K562 (cell line): ENCODE results near the gene NCF2.

Source experiments
- ASH1L ChIP-seq: fragments of 450-650 bp; IDR thresholded peaks from 2 replicates; pipeline ENCODE4 v1.6.1; 2018; ENCODE audit warnings: borderline replicate concordance, mild to moderate bottlenecking, low read depth; ENCODE audit not compliant: partially characterized antibody
- EP300 ChIP-seq: IDR thresholded peaks from 2 replicates; pipeline ENCODE4 v1.6.1; 2012; ENCODE audit warnings: low read length, improper control_type of control experiment
- MBD2 ChIP-seq: sonication (generic); IDR thresholded peaks from 2 replicates; pipeline ENCODE4 v1.6.1; 2016; ENCODE audit warnings: low read depth, borderline replicate concordance
- RAD21 ChIP-seq, 2 experiments: fragments of 250-450 bp in 1 of 2; fragments of 450-650 bp in 1 of 2; sonication (Bioruptor Pico) in 1 of 2; formaldehyde crosslinking in 1 of 2; IDR thresholded peaks in 1 of 2; conservative IDR thresholded peaks in 1 of 2; 2 replicates each; pipeline versions ENCODE4 v1.4.0 to v1.8.0; 2020 to 2022; ENCODE audit warnings: mild to moderate bottlenecking in 2 of 2, moderate library complexity in 1 of 2
- SIN3B ChIP-seq: fragments of 450-650 bp; IDR thresholded peaks from 2 replicates; pipeline ENCODE4 v1.6.1; 2017; ENCODE audit warnings: low read depth, mild to moderate bottlenecking, moderate library complexity
- SMARCC2 ChIP-seq: fragments of 450-650 bp; IDR thresholded peaks from 2 replicates; pipeline ENCODE4 v1.6.1; 2017; ENCODE audit warnings: antibody characterized with exemption, moderate library complexity, mild to moderate bottlenecking, low read depth
- ZNF282 ChIP-seq: sonication (generic); formaldehyde crosslinking; IDR thresholded peaks from 2 replicates; pipeline ENCODE4 v1.8.1; 2023; ENCODE audit warnings: missing genetic modification reagents

DNA sequence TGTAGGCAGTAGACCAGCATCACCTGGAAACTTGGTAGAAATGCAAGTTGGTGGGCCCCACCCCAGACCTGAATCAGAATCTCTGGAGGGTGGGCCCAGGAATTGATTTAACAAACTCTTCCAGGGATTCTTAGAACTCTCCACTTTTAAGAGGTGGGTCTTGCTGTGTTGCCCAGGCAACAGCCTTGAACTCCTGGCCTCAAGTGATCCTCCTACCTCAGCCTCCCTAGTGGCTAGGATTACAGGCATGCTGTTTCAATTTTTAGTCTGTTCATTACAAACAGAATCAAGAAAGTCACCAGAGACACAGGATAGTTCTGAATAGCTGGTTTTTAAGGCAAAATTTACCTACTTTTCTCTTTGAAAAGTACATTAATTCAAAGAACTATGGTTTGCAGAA lies 31.2 kb downstream of the NCF2 start:
- no peak for TF ChIP-seq MBD2
- no peak for TF ChIP-seq EP300
- TF ChIP-seq SIN3B, result no peak
- TF ChIP-seq ASH1L, result no peak
- no peak for TF ChIP-seq RAD21 (CRISPR knock-in tag; conservative IDR thresholded peaks at IDR 0.05 in 1 of 2, IDR thresholded peaks at IDR 0.05 in 1 of 2)
- no peak for TF ChIP-seq ZNF282 (CRISPR knock-in tag)
- no peak for TF ChIP-seq SMARCC2
